Hepatocyte (in vitro differentiated cells): ENCODE data around the gene THAP4. TPM values are rescaled to one million over a fixed set of nuclear protein-coding genes. Genes with fewer than 3 reads are reported as not detected.

Experiments used
- DNase-seq: peaks from one replicate; pipeline ENCODE4 v3.0.0-alpha.2; 2016; ENCODE audit warnings: low spot score
- H2AFZ ChIP-seq: fragments of 200-600 bp; sonication (generic); 2 replicates; pipeline ENCODE4 v1.6.0; 2016; ENCODE audit warnings: antibody characterized with exemption, mild to moderate bottlenecking
- H3K27ac ChIP-seq: fragments of 200-600 bp; sonication (generic); 2 replicates; pipeline ENCODE4 v1.5.1; 2016; ENCODE audit warnings: mild to moderate bottlenecking
- H3K27me3 ChIP-seq: fragments of 200-600 bp; sonication (generic); 2 replicates; pipeline ENCODE4 v1.6.1; 2016
- H3K36me3 ChIP-seq: fragments of 200-600 bp; sonication (generic); replicated peaks from 2 replicates; pipeline ENCODE4 v1.5.1; 2016; ENCODE audit warnings: low read depth; ENCODE audit not compliant: insufficient read depth
- H3K4me1 ChIP-seq: fragments of 200-600 bp; sonication (generic); 2 replicates; pipeline ENCODE4 v1.5.1; 2016; ENCODE audit warnings: mild to moderate bottlenecking, moderate library complexity; ENCODE audit not compliant: insufficient read depth
- H3K4me2 ChIP-seq: fragments of 200-600 bp; sonication (generic); 2 replicates; pipeline ENCODE4 v1.6.0; 2016
- H3K4me3 ChIP-seq: fragments of 200-600 bp; sonication (generic); 2 replicates; pipeline ENCODE4 v1.5.1; 2016; ENCODE audit warnings: mild to moderate bottlenecking
- H3K79me2 ChIP-seq: fragments of 200-600 bp; sonication (generic); 2 replicates; pipeline ENCODE4 v1.6.0; 2017; ENCODE audit warnings: mild to moderate bottlenecking
- H3K9me2 ChIP-seq: fragments of 200-600 bp; sonication (generic); replicated peaks from 2 replicates; pipeline ENCODE4 v1.6.0; 2017; ENCODE audit warnings: mild to moderate bottlenecking; ENCODE audit not compliant: insufficient read depth
- H3K9me3 ChIP-seq: fragments of 200-600 bp; sonication (generic); 2 replicates; pipeline ENCODE4 v1.5.1; 2016; ENCODE audit warnings: low read depth, mild to moderate bottlenecking
- H4K20me1 ChIP-seq: fragments of 200-600 bp; sonication (generic); 2 replicates; pipeline ENCODE4 v1.6.0; 2016; ENCODE audit warnings: mild to moderate bottlenecking; ENCODE audit not compliant: insufficient read depth, poor library complexity, severe bottlenecking
- CTCF ChIP-seq: fragments of 200-600 bp; sonication (generic); IDR thresholded peaks from 2 replicates; pipeline ENCODE4 v1.5.1; 2016; ENCODE audit warnings: antibody characterized with exemption, mild to moderate bottlenecking; ENCODE audit not compliant: poor library complexity
- EZH2 ChIP-seq: fragments of 200-600 bp; sonication (generic); IDR thresholded peaks from 2 replicates; pipeline ENCODE4 v1.6.1; 2016; ENCODE audit warnings: antibody characterized with exemption, mild to moderate bottlenecking, borderline replicate concordance
- EZH2phosphoT487 ChIP-seq: fragments of 200-600 bp; sonication (generic); IDR thresholded peaks from one replicate; pipeline ENCODE4 v1.6.1; 2018; ENCODE audit warnings: antibody characterized with exemption, mild to moderate bottlenecking, low read depth, moderate library complexity; ENCODE audit not compliant: unreplicated experiment, severe bottlenecking
- WGBS: methylation state at CpG from one replicate; pipeline ENCODE4 v1.1.6; 2016; ENCODE audit warnings: low lambda C conversion rate; ENCODE audit errors: missing lambda C conversion rate; 5-methylcytosine and 5-hydroxymethylcytosine counted together
- polyA plus RNA-seq: library from polyadenylated mRNA; unstranded; fragments of >200 nt; fragmentation: Nextera tagmentation; extraction: Ambion mirVana; gene quantifications from 2 replicates; pipeline ENCODE4 v1.2.1, GENCODE V29; 2016
- total RNA-seq: library from RNA; depleted of rRNA; stranded (reverse); fragments of >200 nt; gene quantifications from 2 replicates; pipeline ENCODE4 v1.2.3, GENCODE V29; 2014

Gene THAP4
- total and polyA plus RNA-seq, 2 experiments from 2014 or later: 43.2 to 58.1 TPM

GRCh38 chr2:241571821-241572620 is 64.9 kb downstream of the THAP4 start:
- Histone ChIP-seq H3K9me3 (no peaks in the 10 kb centered on the region), H3K79me2 (peaks cover 4% of the 10 kb centered on the region), H3K27ac (no peak overlapping the region), H2AFZ (no peak overlapping the region), H3K4me2 (no peak overlapping the region), H3K36me3 (no peaks in the 10 kb centered on the region), H4K20me1 (no peaks in the 10 kb centered on the region), H3K9me2 (no peaks in the 10 kb centered on the region), H3K4me1 (no peaks in the 10 kb centered on the region), H3K4me3 (no peak overlapping the region), H3K27me3 (no peaks in the 10 kb centered on the region)
- TF ChIP-seq EZH2phosphoT487 (no peak), CTCF (no peak), EZH2 (no peak)
- DNase-seq: no peak
- WGBS: 95% methylated on average over 27 of the region's 27 CpGs

GRCh38 chr2:241570961-241571581 is 65.9 kb downstream of the THAP4 start:
- TF ChIP-seq EZH2phosphoT487: no peak
- TF ChIP-seq CTCF: no peak
- TF ChIP-seq EZH2: no peak
- 87% methylated on average over 12 of the region's 23 CpGs for WGBS
- H3K4me3 ChIP-seq: no peak overlapping the region

GRCh38 chr2:241569831-241570281 is 67.1 kb downstream of the THAP4 start:
- no peaks in the 10 kb centered on the region for H4K20me1 ChIP-seq
- no peak for DNase-seq
- H3K79me2 ChIP-seq: peaks cover 9% of the 10 kb centered on the region
- H2AFZ ChIP-seq: no peak overlapping the region
- no peak overlapping the region for H3K27ac ChIP-seq
- 69% methylated on average over 22 of the region's 23 CpGs for WGBS
- H3K36me3 ChIP-seq: no peaks in the 10 kb centered on the region
- H3K9me3 ChIP-seq: no peaks in the 10 kb centered on the region
- TF ChIP-seq EZH2 (no peak), CTCF (no peak), EZH2phosphoT487 (no peak)
- peaks cover 7% of the 10 kb centered on the region for H3K4me1 ChIP-seq
- no peaks in the 10 kb centered on the region for H3K27me3 ChIP-seq
- H3K4me2 ChIP-seq: no peak overlapping the region
- H3K4me3 ChIP-seq: no peak overlapping the region
- H3K9me2 ChIP-seq: no peaks in the 10 kb centered on the region

More at GRCh38 chr2:241570961-241571581, 65.9 kb downstream of the THAP4 start:
- Histone ChIP-seq H3K36me3 (no peaks in the 10 kb centered on the region), H4K20me1 (no peaks in the 10 kb centered on the region), H3K9me3 (no peaks in the 10 kb centered on the region), H3K27me3 (no peaks in the 10 kb centered on the region), H3K9me2 (no peaks in the 10 kb centered on the region), H3K4me1 (no peaks in the 10 kb centered on the region), H3K27ac (no peak overlapping the region), H2AFZ (no peak overlapping the region), H3K79me2 (peaks cover 4% of the 10 kb centered on the region), H3K4me2 (no peak overlapping the region)
- DNase-seq: no peak
